ENCODE measurements around the gene MNAT1.
"Not testable (repeated sequence)": the region's sequence is repeated elsewhere in the genome, so short reads cannot be mapped to it uniquely, and the experiment has no call there.

The MNAT1 gene

GRCh38 chr14:60839057-60839456, 104.5 kb downstream of the MNAT1 start:
- ChIA-PET CTCF (interaction anchor here (1.5 kb wide), 1 partner anchor 21 kb away, joined by 3 read pairs; no protein-coding TSS in a partner anchor), POLR2A (no interaction called here)
- DNase-seq (ENCODE audit: extremely low spot score): no peak
- no peak for TF ChIP-seq CTCF (IDR thresholded peaks at IDR 0.05; ENCODE audit: control extremely low read depth, extremely low read depth, low read depth, missing control alignments)

- CTCF ChIA-PET: interaction anchor here (1.5 kb wide), 1 partner anchor 20 kb away, joined by 3 read pairs; no protein-coding TSS in a partner anchor
- no peak for TF ChIP-seq CTCF (IDR thresholded peaks at IDR 0.05; ENCODE audit: control extremely low read depth, extremely low read depth, low read depth, missing control alignments)
- POLR2A ChIA-PET: no interaction called here
- DNase-seq (ENCODE audit: extremely low spot score): no peak
Observed at GRCh38 chr14:60839657-60840056, 105.1 kb downstream of the MNAT1 start.

- POLR2A ChIA-PET: no interaction called here
- TF ChIP-seq CTCF (IDR thresholded peaks at IDR 0.05; ENCODE audit: control extremely low read depth, extremely low read depth, low read depth, missing control alignments): no peak
- DNase-seq (ENCODE audit: extremely low spot score): no peak
- CTCF ChIA-PET: no interaction called here
Observed at GRCh38 chr14:60840313-60840712, 105.8 kb downstream of the MNAT1 start.

- ChIA-PET POLR2A (no interaction called here), CTCF (no interaction called here)
- DNase-seq (ENCODE audit: extremely low spot score): peak; percentile 48
- no peak for TF ChIP-seq CTCF (IDR thresholded peaks at IDR 0.05; ENCODE audit: control extremely low read depth, extremely low read depth, low read depth, missing control alignments)
Observed at GRCh38 chr14:60845523-60845922, 111.0 kb downstream of the MNAT1 start.

- TF ChIP-seq CTCF (IDR thresholded peaks at IDR 0.05; ENCODE audit: control extremely low read depth, extremely low read depth, low read depth, missing control alignments): no peak
- DNase-seq (ENCODE audit: extremely low spot score): no peak
- CTCF ChIA-PET: no interaction called here
- POLR2A ChIA-PET: no interaction called here
Observed at GRCh38 chr14:60848066-60848465, 113.5 kb downstream of the MNAT1 start.

- DNase-seq (ENCODE audit: extremely low spot score); CTCF ChIA-PET; POLR2A ChIA-PET: not testable (repeated sequence)
Observed at GRCh38 chr14:60851692-60852091, 117.1 kb downstream of the MNAT1 start.

- DNase-seq (ENCODE audit: extremely low spot score): no peak
- ChIA-PET POLR2A (no interaction called here), CTCF (interaction anchor here (0.7 to 1.3 kb wide), 2 partner anchors 9 to 10 kb away, joined by 3 read pairs; no protein-coding TSS in a partner anchor)
- TF ChIP-seq CTCF (IDR thresholded peaks at IDR 0.05; ENCODE audit: control extremely low read depth, extremely low read depth, low read depth, missing control alignments): no peak
Observed at GRCh38 chr14:60856111-60856510, 121.5 kb downstream of the MNAT1 start.

Data from GM10248 (cell line).